K562 (cell line): ENCODE measurements around the gene POMT1.

ENCODE experiments used
- SMAD3 ChIP-seq: fragments of 450-650 bp; formaldehyde crosslinking; conservative IDR thresholded peaks from 2 replicates; pipeline ENCODE4 v1.4.0; 2020; ENCODE audit warnings: mild to moderate bottlenecking
- SP1 ChIP-seq: sonication (generic); formaldehyde crosslinking; IDR thresholded peaks from 2 replicates; pipeline ENCODE4 v1.8.1; 2022; ENCODE audit warnings: mild to moderate bottlenecking, missing genetic modification reagents
- THRAP3 ChIP-seq: fragments of 450-650 bp; IDR thresholded peaks from 2 replicates; pipeline ENCODE4 v1.6.1; 2016; ENCODE audit warnings: mild to moderate bottlenecking, inconsistent platforms, borderline replicate concordance
- ZBED1 ChIP-seq: IDR thresholded peaks from 2 replicates; pipeline ENCODE4 v1.6.1; 2014
- TF ChIP-seq, protein P1 (sequence below): fragments of 450-650 bp; formaldehyde crosslinking; IDR thresholded peaks from 2 replicates; pipeline ENCODE4 v1.4.0; 2022; ENCODE audit warnings: missing genetic modification characterization
- TF ChIP-seq, protein P2 (sequence below): fragments of 450-650 bp; IDR thresholded peaks from 2 replicates; pipeline ENCODE4 v1.6.1; 2016; ENCODE audit warnings: mild to moderate bottlenecking
- TF ChIP-seq, protein P3 (sequence below), 3 experiments: IDR thresholded peaks in 2 of 3; conservative IDR thresholded peaks in 1 of 3; 2 replicates each; pipeline ENCODE4 v1.5.1; 2011 to 2012; ENCODE audit warnings: low read length in 3 of 3, mild to moderate bottlenecking in 3 of 3, control low read depth in 2 of 3, improper control_type of control experiment in 1 of 3, inconsistent platforms in 1 of 3, low read depth in 1 of 3, mixed read lengths in 1 of 3, moderate library complexity in 1 of 3; ENCODE audit not compliant: insufficient read depth in 2 of 3

DNA sequence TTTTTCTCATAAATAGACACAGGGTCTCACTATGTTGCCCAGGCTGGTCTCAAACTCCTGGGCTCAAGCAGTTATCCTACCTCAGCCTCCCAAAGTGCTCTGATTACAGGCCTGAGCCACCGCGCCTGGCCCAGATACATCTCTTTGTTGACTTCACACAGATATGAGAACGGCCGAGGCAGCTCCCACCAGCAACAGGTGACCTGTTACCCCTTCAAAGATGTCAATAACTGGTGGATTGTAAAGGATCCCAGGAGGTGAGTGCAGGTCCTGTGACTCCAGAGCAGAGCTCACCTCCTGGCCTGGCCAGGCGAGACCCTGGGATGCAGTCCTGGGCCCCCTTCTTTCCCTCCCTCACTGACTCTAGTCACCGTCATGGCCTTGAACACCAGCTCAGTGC is 9.2 kb downstream of the POMT1 start:
- TF ChIP-seq, protein P1, sequence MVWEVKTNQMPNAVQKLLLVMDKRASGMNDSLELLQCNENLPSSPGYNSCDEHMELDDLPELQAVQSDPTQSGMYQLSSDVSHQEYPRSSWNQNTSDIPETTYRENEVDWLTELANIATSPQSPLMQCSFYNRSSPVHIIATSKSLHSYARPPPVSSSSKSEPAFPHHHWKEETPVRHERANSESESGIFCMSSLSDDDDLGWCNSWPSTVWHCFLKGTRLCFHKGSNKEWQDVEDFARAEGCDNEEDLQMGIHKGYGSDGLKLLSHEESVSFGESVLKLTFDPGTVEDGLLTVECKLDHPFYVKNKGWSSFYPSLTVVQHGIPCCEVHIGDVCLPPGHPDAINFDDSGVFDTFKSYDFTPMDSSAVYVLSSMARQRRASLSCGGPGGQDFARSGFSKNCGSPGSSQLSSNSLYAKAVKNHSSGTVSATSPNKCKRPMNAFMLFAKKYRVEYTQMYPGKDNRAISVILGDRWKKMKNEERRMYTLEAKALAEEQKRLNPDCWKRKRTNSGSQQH (CRISPR knock-in tag) = no peak
- TF ChIP-seq THRAP3 = no peak
- no peak for TF ChIP-seq SMAD3 (CRISPR knock-in tag)
- no peak for TF ChIP-seq ZBED1
- TF ChIP-seq SP1 (CRISPR knock-in tag) = no peak
- TF ChIP-seq, protein P2, sequence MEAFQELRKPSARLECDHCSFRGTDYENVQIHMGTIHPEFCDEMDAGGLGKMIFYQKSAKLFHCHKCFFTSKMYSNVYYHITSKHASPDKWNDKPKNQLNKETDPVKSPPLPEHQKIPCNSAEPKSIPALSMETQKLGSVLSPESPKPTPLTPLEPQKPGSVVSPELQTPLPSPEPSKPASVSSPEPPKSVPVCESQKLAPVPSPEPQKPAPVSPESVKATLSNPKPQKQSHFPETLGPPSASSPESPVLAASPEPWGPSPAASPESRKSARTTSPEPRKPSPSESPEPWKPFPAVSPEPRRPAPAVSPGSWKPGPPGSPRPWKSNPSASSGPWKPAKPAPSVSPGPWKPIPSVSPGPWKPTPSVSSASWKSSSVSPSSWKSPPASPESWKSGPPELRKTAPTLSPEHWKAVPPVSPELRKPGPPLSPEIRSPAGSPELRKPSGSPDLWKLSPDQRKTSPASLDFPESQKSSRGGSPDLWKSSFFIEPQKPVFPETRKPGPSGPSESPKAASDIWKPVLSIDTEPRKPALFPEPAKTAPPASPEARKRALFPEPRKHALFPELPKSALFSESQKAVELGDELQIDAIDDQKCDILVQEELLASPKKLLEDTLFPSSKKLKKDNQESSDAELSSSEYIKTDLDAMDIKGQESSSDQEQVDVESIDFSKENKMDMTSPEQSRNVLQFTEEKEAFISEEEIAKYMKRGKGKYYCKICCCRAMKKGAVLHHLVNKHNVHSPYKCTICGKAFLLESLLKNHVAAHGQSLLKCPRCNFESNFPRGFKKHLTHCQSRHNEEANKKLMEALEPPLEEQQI = no peak
- TF ChIP-seq, protein P3, sequence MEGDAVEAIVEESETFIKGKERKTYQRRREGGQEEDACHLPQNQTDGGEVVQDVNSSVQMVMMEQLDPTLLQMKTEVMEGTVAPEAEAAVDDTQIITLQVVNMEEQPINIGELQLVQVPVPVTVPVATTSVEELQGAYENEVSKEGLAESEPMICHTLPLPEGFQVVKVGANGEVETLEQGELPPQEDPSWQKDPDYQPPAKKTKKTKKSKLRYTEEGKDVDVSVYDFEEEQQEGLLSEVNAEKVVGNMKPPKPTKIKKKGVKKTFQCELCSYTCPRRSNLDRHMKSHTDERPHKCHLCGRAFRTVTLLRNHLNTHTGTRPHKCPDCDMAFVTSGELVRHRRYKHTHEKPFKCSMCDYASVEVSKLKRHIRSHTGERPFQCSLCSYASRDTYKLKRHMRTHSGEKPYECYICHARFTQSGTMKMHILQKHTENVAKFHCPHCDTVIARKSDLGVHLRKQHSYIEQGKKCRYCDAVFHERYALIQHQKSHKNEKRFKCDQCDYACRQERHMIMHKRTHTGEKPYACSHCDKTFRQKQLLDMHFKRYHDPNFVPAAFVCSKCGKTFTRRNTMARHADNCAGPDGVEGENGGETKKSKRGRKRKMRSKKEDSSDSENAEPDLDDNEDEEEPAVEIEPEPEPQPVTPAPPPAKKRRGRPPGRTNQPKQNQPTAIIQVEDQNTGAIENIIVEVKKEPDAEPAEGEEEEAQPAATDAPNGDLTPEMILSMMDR (IDR thresholded peaks at IDR 0.05 in 2 of 3, conservative IDR thresholded peaks at IDR 0.05 in 1 of 3; ENCODE audit: insufficient read depth in 2 of 3, low read depth in 1 of 3, low read length in 3 of 3) = no peak
